OCI-LY7 (cell line): Measurements from ENCODE around the gene SPATS2L.

Source experiments
- CTCF ChIP-seq: fragments of 200-600 bp; sonication (generic); conservative IDR thresholded peaks from 2 replicates; pipeline ENCODE4 v1.5.1; 2014; ENCODE audit warnings: mild to moderate bottlenecking, antibody characterized with exemption, low read length, moderate library complexity, mixed read lengths
- EZH2phosphoT487 ChIP-seq: fragments of 200-600 bp; sonication (generic); IDR thresholded peaks from 2 replicates; pipeline ENCODE4 v1.6.1; 2018; ENCODE audit warnings: low read depth, borderline replicate concordance, mild to moderate bottlenecking, mixed run types, antibody characterized with exemption, low read length, moderate library complexity, mixed read lengths

- TF ChIP-seq CTCF = no peak
- no peak for TF ChIP-seq EZH2phosphoT487
Measured at GRCh38 chr2:200341376-200341775, 34.9 kb downstream of the SPATS2L start.
